Stomach (tissue), 9 donors: Measurements from ENCODE around the gene FBXL2. TPM values are rescaled to one million over a fixed set of nuclear protein-coding genes. Genes with fewer than 3 reads are reported as not detected.

Experiments
- DNase-seq, 2 donors: peaks; one replicate each; pipeline versions ENCODE4 v3.0.0 to v3.0.0-alpha.2; 2013 to 2019
- H3K27ac ChIP-seq, 5 donors: fragments of 200-600 bp in 4 of 5; sonication (generic) in 4 of 5; one replicate each; pipeline ENCODE4 v1.5.1; 2013 to 2019; ENCODE audit warnings: mild to moderate bottlenecking in 1 of 5, moderate library complexity in 1 of 5
- H3K27me3 ChIP-seq, 3 donors: fragments of 200-600 bp; sonication (generic); one replicate each; pipeline ENCODE4 v1.5.1; 2017 to 2019; ENCODE audit warnings: mixed run types in 1 of 3
- H3K36me3 ChIP-seq, 4 donors: fragments of 200-600 bp; sonication (generic); 1 replicate in 3 of 4; 2 replicates in 1 of 4; pipeline ENCODE4 v1.5.1; 2016 to 2019
- H3K4me1 ChIP-seq, 4 donors: fragments of 200-600 bp; sonication (generic); one replicate each; pipeline ENCODE4 v1.5.1; 2016 to 2019
- H3K4me3 ChIP-seq, 4 donors: fragments of 200-600 bp; sonication (generic) in 3 of 4; one replicate each; pipeline ENCODE4 v1.5.1; 2016 to 2019; ENCODE audit warnings: mild to moderate bottlenecking in 1 of 4
- H3K9me3 ChIP-seq, 4 donors: fragments of 200-600 bp; sonication (generic); one replicate each; pipeline ENCODE4 v1.5.1; 2016 to 2019
- EP300 ChIP-seq: sonication (generic); formaldehyde crosslinking; IDR thresholded peaks from one replicate; pipeline ENCODE4 v1.6.1; 2017; ENCODE audit warnings: antibody characterized with exemption
- POLR2A ChIP-seq, 4 donors: fragments of 450-650 bp; IDR thresholded peaks; one replicate each; pipeline ENCODE4 v1.6.1; 2016; ENCODE audit warnings: antibody characterized with exemption in 4 of 4, control low read depth in 2 of 4, mild to moderate bottlenecking in 1 of 4, moderate library complexity in 1 of 4
- POLR2AphosphoS5 ChIP-seq, 3 donors: sonication (generic); formaldehyde crosslinking; IDR thresholded peaks; one replicate each; pipeline ENCODE4 v1.6.1; 2016; ENCODE audit warnings: antibody characterized with exemption in 3 of 3
- WGBS, 5 donors: extraction: QIAGEN DNeasy Blood & Tissue Kit in 3 of 5; methylation state at CpG; one replicate each; pipeline versions ENCODE4 v1.1.5 to v1.1.7; 2013 to 2018; 5-methylcytosine and 5-hydroxymethylcytosine counted together
- intact Hi-C: fragments of 100-400 bp; cut with DNase I; formaldehyde crosslinking; loops from one replicate; pipeline ENCODE4 v1.15.1; 2023; ENCODE audit warnings: low total_unique reads
- polyA plus RNA-seq, 3 donors: library from polyadenylated mRNA; stranded (reverse); fragments of 200-250 nt; gene quantifications; one replicate each; pipeline ENCODE4 v1.2.3, GENCODE V29; 2013
- total RNA-seq, 5 donors: library from RNA; depleted of rRNA; stranded (reverse); fragments of >200 nt; gene quantifications; one replicate each; pipeline versions ENCODE4 v1.1.0 to v1.2.3, GENCODE V29; 2014 to 2016
- TF ChIP-seq, protein P1 (sequence below), 7 experiments: fragments of 450-650 bp in 4 of 7; fragments of 200-600 bp in 3 of 7; sonication (generic) in 3 of 7; IDR thresholded peaks; one replicate each; pipeline ENCODE4 v1.5.1; 2016 to 2019; ENCODE audit warnings: antibody characterized with exemption in 7 of 7, control low read depth in 2 of 7, mild to moderate bottlenecking in 1 of 7
- donor health status: healthy with polysubstance abuse.
- donor health status: Bipolar disorder and iron deficiency.
- donor health status: healthy.

FBXL2 gene
- total and polyA plus RNA-seq, 8 donors: 0.46 to 62.4 (median 9.4) TPM; not detected in 1

DNA sequence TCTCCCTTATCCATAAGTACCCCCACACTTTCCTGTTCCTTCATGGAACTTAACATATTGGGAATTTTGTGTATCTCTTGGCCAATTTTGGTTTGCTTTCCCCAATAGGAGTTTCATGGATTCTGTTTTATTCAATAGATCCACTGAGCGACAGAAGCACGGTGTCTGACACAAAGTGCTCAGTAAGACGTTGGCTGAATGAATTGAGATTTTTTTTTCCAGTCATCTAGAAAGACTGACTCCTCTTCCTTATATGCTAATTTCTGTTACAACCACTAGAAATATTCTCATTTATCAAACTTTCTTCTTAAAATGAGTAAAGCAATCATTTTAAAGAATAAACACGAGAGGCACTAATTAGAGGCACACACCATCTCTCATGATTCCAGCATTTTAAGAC is 114.9 kb downstream of the FBXL2 start:
- TF ChIP-seq POLR2AphosphoS5 (IDR thresholded peaks at IDR 0.05) (no peak), POLR2A (IDR thresholded peaks at IDR 0.05) (no peak)
- intact Hi-C loops: no loop called here
- Histone ChIP-seq H3K27me3 (no peaks in the 10 kb centered on the region), H3K27ac (peak overlapping the region in 1 of 5 donors; percentile 35), H3K36me3 (peaks cover 33 to 100% (median 100%) of the 10 kb centered on the region in 4 donors), H3K9me3 (no peaks in the 10 kb centered on the region), H3K4me3 (no peak overlapping the region), H3K4me1 (no peaks in the 10 kb centered on the region)
- DNase-seq: no peak
- WGBS, 5 donors: 90 to 96% (median 92%) methylated on average over 4 of the region's 4 CpGs

DNA sequence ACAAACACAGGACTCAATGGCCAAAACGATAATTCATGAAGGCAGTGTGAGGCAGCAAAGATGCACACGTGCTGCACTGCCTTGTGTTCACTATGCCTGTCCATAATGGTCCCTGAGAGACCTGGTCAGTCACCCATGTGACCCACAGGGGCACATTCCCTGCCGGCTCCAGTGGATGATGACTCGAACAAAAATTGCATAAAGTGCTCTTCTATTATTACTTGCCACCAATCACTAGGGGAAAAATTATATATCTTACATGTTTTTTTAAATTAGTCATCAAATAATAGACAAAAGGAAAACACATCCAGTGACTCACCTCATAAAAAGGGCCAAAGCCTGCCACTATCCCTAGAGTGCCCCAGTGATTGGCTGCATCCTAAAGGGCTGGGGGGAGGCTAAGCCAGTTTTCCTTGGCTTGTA is 115.5 kb downstream of the FBXL2 start:
- Histone ChIP-seq H3K27ac (no peak overlapping the region), H3K9me3 (no peaks in the 10 kb centered on the region), H3K4me1 (no peaks in the 10 kb centered on the region), H3K27me3 (no peaks in the 10 kb centered on the region), H3K4me3 (no peak overlapping the region), H3K36me3 (peaks cover 38 to 100% (median 100%) of the 10 kb centered on the region in 4 donors)
- TF ChIP-seq EP300 (no peak), POLR2AphosphoS5 (IDR thresholded peaks at IDR 0.05) (no peak), POLR2A (IDR thresholded peaks at IDR 0.05) (no peak)
- TF ChIP-seq, protein P1, sequence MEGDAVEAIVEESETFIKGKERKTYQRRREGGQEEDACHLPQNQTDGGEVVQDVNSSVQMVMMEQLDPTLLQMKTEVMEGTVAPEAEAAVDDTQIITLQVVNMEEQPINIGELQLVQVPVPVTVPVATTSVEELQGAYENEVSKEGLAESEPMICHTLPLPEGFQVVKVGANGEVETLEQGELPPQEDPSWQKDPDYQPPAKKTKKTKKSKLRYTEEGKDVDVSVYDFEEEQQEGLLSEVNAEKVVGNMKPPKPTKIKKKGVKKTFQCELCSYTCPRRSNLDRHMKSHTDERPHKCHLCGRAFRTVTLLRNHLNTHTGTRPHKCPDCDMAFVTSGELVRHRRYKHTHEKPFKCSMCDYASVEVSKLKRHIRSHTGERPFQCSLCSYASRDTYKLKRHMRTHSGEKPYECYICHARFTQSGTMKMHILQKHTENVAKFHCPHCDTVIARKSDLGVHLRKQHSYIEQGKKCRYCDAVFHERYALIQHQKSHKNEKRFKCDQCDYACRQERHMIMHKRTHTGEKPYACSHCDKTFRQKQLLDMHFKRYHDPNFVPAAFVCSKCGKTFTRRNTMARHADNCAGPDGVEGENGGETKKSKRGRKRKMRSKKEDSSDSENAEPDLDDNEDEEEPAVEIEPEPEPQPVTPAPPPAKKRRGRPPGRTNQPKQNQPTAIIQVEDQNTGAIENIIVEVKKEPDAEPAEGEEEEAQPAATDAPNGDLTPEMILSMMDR (IDR thresholded peaks at IDR 0.05): no peak
- 69 to 88% (median 74%) methylated on average over 4 of the region's 4 CpGs for WGBS, 5 donors
- intact Hi-C loops: no loop called here
- no peak for DNase-seq

DNA sequence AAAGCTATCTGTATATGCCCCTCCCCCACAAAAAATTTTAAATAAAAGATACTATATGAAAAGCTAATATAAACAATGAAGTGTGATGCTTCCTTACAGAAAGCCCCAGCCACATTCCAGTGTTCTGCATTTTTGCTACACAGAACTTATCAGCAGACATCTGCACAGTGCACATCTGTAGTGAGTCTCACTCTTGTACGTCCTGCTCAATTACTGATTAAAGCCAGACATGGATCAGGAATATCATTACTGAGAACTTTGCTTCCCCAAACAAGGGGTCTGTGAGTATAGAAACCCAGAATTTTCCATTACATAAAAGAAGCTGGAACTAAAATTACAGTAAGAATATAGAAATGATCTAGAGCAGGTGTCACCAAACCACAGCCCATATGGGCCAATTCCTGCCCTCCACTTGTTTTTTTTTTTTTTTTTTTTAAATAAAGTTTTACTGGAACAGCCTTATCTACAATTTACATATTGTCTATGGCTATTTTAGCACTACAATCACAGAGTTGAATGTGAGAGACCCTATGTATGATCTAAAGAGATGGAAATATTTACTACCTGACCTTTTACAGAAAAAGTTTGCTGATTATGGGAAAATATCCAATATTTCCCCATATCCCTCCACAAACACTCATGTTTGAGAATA is 117.3 kb downstream of the FBXL2 start:
- intact Hi-C loops: no loop called here
- DNase-seq: no peak
- WGBS, 5 donors: 82 to 95% (median 90%) methylated on average over 1 of the region's 1 CpG

DNA sequence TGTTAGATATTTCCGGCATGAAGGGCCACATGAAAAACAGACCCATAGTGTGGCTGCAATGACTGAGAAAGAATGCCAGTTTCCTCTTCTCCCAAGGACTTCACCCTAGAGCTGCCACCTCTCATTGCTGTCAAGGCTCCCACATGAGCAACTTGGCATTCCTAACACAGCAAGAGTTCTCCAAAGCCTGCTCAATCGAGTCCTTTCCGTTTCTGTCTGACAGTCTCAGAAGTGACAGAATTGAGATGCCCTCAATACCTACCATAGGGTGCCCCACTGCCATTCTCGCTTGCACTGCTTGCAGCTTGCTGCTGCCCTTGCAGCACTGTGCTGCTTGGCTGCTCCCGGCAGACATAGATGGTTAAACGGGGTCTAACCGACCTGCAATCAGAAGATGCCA is 118.7 kb downstream of the FBXL2 start:
- Histone ChIP-seq H3K27me3 (no peaks in the 10 kb centered on the region), H3K4me3 (no peak overlapping the region), H3K36me3 (peaks cover 58 to 100% (median 100%) of the 10 kb centered on the region in 4 donors), H3K27ac (no peak overlapping the region), H3K9me3 (no peaks in the 10 kb centered on the region), H3K4me1 (no peaks in the 10 kb centered on the region)
- no peak for DNase-seq
- no peak for TF ChIP-seq EP300
- TF ChIP-seq, protein P1 (IDR thresholded peaks at IDR 0.05): no peak
- no peak for TF ChIP-seq POLR2A (IDR thresholded peaks at IDR 0.05)
- no peak for TF ChIP-seq POLR2AphosphoS5 (IDR thresholded peaks at IDR 0.05)
- WGBS, 5 donors: 88 to 91% (median 89%) methylated on average over 7 of the region's 7 CpGs
- intact Hi-C loops: no loop called here

More for the DNA sequence above, 117.3 kb downstream of the FBXL2 start:
- TF ChIP-seq, protein P1 (IDR thresholded peaks at IDR 0.05): no peak
- TF ChIP-seq POLR2AphosphoS5 (IDR thresholded peaks at IDR 0.05): no peak
- TF ChIP-seq POLR2A (IDR thresholded peaks at IDR 0.05): no peak
- TF ChIP-seq EP300: no peak
- Histone ChIP-seq H3K36me3 (peaks cover 53 to 100% (median 100%) of the 10 kb centered on the region in 4 donors), H3K9me3 (no peaks in the 10 kb centered on the region), H3K4me3 (no peak overlapping the region), H3K27ac (no peak overlapping the region), H3K27me3 (no peaks in the 10 kb centered on the region), H3K4me1 (no peaks in the 10 kb centered on the region)

DNA sequence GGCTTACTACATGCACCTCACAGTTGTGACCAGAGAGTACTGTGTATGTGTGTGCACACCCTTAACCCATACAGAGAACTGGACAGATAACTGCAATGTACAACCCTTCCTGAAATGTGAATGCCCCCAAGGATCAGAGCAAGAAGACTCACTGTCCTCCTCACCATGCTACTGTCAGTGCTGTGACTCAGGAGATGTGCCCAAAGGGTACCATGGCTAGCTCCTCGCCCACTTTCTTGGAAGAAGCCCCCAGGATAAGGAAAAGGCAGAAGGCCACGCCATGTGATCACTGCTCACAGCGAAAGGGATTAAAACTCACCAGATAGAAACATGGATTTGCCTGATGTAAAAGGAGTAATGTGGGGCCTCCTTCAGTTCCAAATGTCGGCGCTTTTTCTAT is 121.2 kb downstream of the FBXL2 start:
- no peak overlapping the region for H3K27ac ChIP-seq
- intact Hi-C loops: no loop called here
- no peak overlapping the region for H3K4me3 ChIP-seq
- no peaks in the 10 kb centered on the region for H3K27me3 ChIP-seq
- no peaks in the 10 kb centered on the region for H3K9me3 ChIP-seq
- H3K4me1 ChIP-seq: no peaks in the 10 kb centered on the region
- 93 to 99% (median 98%) methylated on average over 5 of the region's 5 CpGs for WGBS, 5 donors
- no peak for DNase-seq
- peaks cover 66 to 100% (median 99%) of the 10 kb centered on the region in 4 donors for H3K36me3 ChIP-seq
- TF ChIP-seq EP300: no peak
- TF ChIP-seq POLR2A (IDR thresholded peaks at IDR 0.05): no peak
- TF ChIP-seq, protein P1 (IDR thresholded peaks at IDR 0.05): no peak
- TF ChIP-seq POLR2AphosphoS5 (IDR thresholded peaks at IDR 0.05): no peak
